ENCODE data around the gene LDLRAP1.

GRCh38 chr1:25503551-25504426 lies 39.6 kb upstream of the LDLRAP1 start:
- peak; percentile 23 to 55 for TF ChIP-seq CTCF (IDR thresholded peaks at IDR 0.05; ENCODE audit: extremely low read depth in 1 of 2, insufficient read depth in 1 of 2, low read depth in 1 of 2, low read length in 2 of 2)
- no peak for TF ChIP-seq EZH2 (IDR thresholded peaks at IDR 0.05; ENCODE audit: borderline replicate concordance, low read depth, low read length, severe bottlenecking)
- TF ChIP-seq POLR2A (IDR thresholded peaks at IDR 0.05; ENCODE audit: low read depth, low read length), result no peak
- TF ChIP-seq, protein P1, sequence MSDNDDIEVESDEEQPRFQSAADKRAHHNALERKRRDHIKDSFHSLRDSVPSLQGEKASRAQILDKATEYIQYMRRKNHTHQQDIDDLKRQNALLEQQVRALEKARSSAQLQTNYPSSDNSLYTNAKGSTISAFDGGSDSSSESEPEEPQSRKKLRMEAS (IDR thresholded peaks at IDR 0.05; ENCODE audit: insufficient read depth, insufficient read length), result no peak
- no peak for TF ChIP-seq MYC (IDR thresholded peaks at IDR 0.05; ENCODE audit: low read depth, low read length)
- no peak for TF ChIP-seq JUN (IDR thresholded peaks at IDR 0.05; ENCODE audit: borderline replicate concordance, insufficient read depth, insufficient read length, low read depth)
- TF ChIP-seq POLR2AphosphoS5 (IDR thresholded peaks at IDR 0.05; ENCODE audit: insufficient read depth, low read depth, low read length), result no peak
- no peak for TF ChIP-seq FOS (IDR thresholded peaks at IDR 0.05; ENCODE audit: borderline replicate concordance, insufficient read depth, low read length)
- no peak for TF ChIP-seq GATA2 (IDR thresholded peaks at IDR 0.05; ENCODE audit: insufficient read depth, insufficient read length, low read depth, low read length)

Data from endothelial cell of umbilical vein (primary cell).